ENCODE data around the gene WDHD1.
"Not testable (repeated sequence)": the region's sequence is repeated elsewhere in the genome, so short reads cannot be mapped to it uniquely, and the experiment has no call there.

WDHD1 gene

GRCh38 chr14:55028066-55028465, 1.2 kb upstream of the WDHD1 start:
- TF ChIP-seq CTCF (IDR thresholded peaks at IDR 0.05; ENCODE audit: low read depth, low read length, missing control alignments): no peak

GRCh38 chr14:55026441-55026792, 482 bp downstream of the WDHD1 start:
- TF ChIP-seq CTCF (IDR thresholded peaks at IDR 0.05; ENCODE audit: low read depth, low read length, missing control alignments): no peak
- no peak for DNase-seq (ENCODE audit: low read depth)

More at GRCh38 chr14:55028066-55028465, 1.2 kb upstream of the WDHD1 start:
- DNase-seq (ENCODE audit: low read depth): no peak
- peak overlapping the region; percentile 85 for H3K4me3 ChIP-seq (ENCODE audit: low read depth, low read length)

GRCh38 chr14:55025948-55026347, 951 bp downstream of the WDHD1 start:
- no peak for TF ChIP-seq CTCF (IDR thresholded peaks at IDR 0.05; ENCODE audit: low read depth, low read length, missing control alignments)
- no peak for DNase-seq (ENCODE audit: low read depth)
- peak overlapping the region; percentile 85 for H3K4me3 ChIP-seq (ENCODE audit: low read depth, low read length)

More at GRCh38 chr14:55026441-55026792, 482 bp downstream of the WDHD1 start:
- peak overlapping the region; percentile 85 for H3K4me3 ChIP-seq (ENCODE audit: low read depth, low read length)

- not testable (repeated sequence) for H3K4me3 ChIP-seq (ENCODE audit: low read depth, low read length); DNase-seq (ENCODE audit: low read depth)
Measured at GRCh38 chr14:55024365-55024764, 2.5 kb downstream of the WDHD1 start.

- H3K4me3 ChIP-seq (ENCODE audit: low read depth, low read length): no peak overlapping the region
- no peak for TF ChIP-seq CTCF (IDR thresholded peaks at IDR 0.05; ENCODE audit: low read depth, low read length, missing control alignments)
- DNase-seq (ENCODE audit: low read depth): no peak
Measured at GRCh38 chr14:55019968-55020554, 6.8 kb downstream of the WDHD1 start.

GRCh38 chr14:55015006-55015405, 11.9 kb downstream of the WDHD1 start:
- DNase-seq (ENCODE audit: low read depth): no peak
- H3K4me3 ChIP-seq (ENCODE audit: low read depth, low read length): no peak overlapping the region
- TF ChIP-seq CTCF (IDR thresholded peaks at IDR 0.05; ENCODE audit: low read depth, low read length, missing control alignments): no peak

GRCh38 chr14:55005071-55005470, 21.8 kb downstream of the WDHD1 start:
- H3K4me3 ChIP-seq (ENCODE audit: low read depth, low read length): no peak overlapping the region
- TF ChIP-seq CTCF (IDR thresholded peaks at IDR 0.05; ENCODE audit: low read depth, low read length, missing control alignments): no peak
- DNase-seq (ENCODE audit: low read depth): no peak
